C4-2B (cell line): Measurements from ENCODE around the gene COMP.

Source experiments
- CTCF ChIP-seq: fragments of 450-650 bp; conservative IDR thresholded peaks from 2 replicates; pipeline ENCODE4 v1.5.1; 2017; ENCODE audit warnings: mild to moderate bottlenecking
- ZFX ChIP-seq: fragments of 450-650 bp; IDR thresholded peaks from 2 replicates; pipeline ENCODE4 v1.6.1; 2017

DNA sequence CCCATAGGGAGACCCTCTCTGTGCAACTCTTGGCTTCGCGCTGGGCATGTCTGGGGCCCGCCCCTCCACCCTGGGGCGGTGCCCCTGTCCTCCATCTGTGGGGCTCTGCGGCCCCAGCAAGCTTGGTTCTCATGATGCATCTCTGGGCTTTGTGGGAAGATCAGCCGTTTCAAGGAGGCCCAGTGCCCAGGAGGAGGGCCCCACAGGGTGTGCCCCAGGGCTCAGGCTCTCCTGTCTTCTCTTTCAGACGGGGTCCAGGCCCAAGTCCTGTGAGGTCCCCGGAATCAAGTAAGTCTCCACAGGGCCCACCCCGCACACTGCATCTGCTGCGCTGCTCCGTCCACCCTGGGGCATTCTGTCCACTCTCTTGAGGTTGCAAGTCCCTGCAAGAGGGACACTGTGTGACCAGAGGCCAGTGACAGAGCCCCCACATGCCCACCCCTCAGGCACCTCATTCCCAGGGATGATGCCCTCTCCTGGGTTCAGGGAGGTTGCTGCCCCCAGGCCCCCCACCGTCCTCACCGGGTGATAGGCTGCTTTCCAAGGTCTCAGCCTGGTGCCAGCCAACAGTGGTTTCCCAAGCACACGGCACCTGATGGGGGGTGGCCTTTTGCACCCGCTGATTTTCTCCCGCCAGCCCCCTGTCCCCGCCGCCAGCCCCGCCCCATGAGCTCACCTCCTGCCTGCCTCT, 31.7 kb downstream of the COMP start:
- no peak for TF ChIP-seq CTCF
- TF ChIP-seq ZFX, result no peak
